DMS 273 (cell line): Measurements from ENCODE around the gene FIP1L1.
"Not testable (repeated sequence)": the region's sequence is repeated elsewhere in the genome, so short reads cannot be mapped to it uniquely, and the experiment has no call there.

Source experiments
- DNase-seq: peaks from one replicate; lab custom pipeline; 2025; ENCODE audit not compliant: unreplicated experiment; lab: John Stamatoyannopoulos, UW

FIP1L1 gene

DNA sequence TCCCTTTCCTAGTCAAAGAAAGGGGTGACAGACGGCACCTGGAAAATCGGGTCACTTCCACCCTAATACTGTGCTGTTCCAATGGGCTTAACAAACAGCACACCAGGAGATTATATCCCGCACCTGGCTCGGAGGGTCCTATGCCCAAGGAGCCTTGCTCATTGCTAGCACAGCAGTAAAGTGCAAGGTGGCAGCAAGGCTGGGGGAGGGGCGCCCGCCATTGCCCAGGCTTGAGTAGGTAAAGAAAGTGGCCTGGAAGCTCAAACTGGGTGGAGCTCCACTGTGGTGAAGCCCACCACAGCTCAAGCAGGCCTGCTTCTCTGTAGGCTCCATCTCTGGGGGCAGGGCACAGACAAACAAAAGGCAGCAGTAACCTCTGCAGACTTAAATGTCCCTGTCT, 89.1 kb downstream of the FIP1L1 start:
- DNase-seq = not testable (repeated sequence)

- DNase-seq = no peak
These were observed 99.0 kb downstream of the FIP1L1 start for GRCh38 chr4:53476232-53477037.

DNA sequence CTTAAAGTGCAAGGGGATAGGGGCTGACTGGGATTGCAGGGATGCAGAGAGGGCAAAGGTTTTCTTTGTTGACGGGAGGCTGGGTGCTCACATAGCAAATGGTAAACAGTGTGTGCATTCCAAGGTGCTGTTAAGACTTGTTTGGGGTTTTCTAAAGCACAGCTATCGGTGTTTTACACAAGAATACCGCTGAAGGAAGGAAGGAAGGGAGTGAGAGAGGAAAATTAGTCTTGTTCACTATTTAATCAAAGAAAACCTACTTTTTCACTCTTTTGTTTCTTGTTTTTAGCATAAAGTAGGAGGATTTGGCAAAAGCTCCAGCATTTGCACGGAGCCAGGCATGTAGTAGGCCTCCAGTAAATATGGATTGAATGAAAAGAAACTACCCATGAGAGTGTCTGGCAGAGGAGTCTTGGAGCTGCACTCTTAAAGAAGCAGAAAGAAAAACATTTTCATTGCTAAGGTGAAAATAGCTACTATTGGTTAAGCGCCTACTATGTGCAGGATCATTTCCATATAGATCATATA, 99.7 kb downstream of the FIP1L1 start:
- no peak for DNase-seq

DNA sequence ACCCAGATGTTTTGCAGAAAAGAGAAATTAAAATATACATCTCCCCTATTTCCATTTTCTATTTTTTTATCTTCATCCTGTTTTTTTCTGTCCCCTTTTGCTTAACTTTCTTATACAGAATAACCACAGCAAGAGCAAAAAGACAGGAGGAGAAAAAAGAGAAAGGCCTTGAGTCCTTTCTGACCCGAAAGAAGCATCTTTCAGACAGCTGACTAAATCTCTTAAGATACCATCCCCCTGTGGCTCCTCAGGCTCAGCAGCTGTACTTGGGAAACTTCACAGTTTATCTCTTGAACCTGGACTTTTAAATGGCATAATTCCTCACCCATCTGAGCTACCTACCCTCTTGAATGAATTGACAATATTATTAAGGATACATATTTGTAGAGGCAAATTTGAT, 100.2 kb downstream of the FIP1L1 start:
- DNase-seq = no peak

- no peak for DNase-seq
These were observed 101.4 kb downstream of the FIP1L1 start for GRCh38 chr4:53478671-53479456.

GRCh38 chr4:53479736-53480525, 102.5 kb downstream of the FIP1L1 start:
- DNase-seq = no peak

- no peak for DNase-seq
These were observed 103.5 kb downstream of the FIP1L1 start for GRCh38 chr4:53480909-53481308.

DNA sequence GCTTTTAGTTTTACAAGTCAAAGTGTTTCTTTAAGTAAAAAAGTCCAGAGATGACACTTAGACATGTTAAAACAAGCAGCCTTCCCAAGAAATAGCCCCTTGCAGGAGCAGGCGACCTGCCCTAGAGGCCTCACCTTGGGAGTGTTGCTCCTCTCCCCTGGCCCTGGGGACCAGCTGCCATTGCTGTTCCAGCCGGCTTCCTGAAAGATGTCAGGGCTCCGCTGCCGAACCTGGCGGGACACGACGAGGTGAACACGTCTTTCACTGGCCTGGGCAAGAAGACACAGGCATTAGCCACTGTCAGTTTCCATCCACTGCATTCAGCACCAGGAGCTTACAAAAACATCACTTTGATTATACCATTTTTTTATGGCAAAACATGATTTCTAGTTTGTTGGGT, 104.1 kb downstream of the FIP1L1 start:
- no peak for DNase-seq

DNA sequence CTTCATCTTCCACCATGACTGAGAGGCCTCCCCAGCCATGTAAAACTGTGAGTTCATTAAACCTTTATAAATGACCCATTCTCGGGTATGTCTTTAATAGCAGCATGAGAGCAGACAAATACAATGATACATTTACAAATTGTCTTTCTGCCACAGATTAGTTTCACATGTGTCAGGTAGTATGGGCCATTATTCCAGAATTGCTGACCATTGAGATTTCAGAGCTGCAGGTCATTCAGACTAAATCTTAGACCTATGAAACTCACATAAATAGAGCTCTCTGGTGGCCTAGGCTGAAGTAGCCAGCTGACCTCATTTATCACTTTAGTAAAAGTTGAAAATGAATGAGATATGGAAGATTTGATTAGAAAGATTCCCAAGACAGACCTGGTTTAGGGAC, 105.8 kb downstream of the FIP1L1 start:
- DNase-seq = no peak

GRCh38 chr4:53484911-53485657, 107.6 kb downstream of the FIP1L1 start:
- DNase-seq = no peak

DNA sequence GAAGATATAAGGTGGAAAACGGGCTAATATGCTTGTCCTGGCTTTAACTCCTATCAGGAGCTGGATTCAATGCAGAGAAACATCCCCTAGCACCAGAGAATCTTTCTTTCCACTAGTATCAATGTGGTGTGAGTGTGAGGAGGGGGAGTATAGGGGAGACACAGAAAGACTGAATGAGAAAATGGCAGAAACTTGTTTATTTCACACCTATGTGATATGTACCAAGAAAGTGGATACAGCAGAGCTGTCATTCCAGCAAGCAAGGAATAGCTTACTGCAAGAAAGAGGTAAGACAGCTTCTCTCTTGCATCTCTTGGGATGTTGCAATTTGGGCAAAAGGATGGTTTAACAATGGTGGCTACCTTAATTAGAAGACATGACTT, 108.2 kb downstream of the FIP1L1 start:
- DNase-seq = no peak

- DNase-seq = no peak
These were observed 110.3 kb downstream of the FIP1L1 start for GRCh38 chr4:53487766-53488165.

DNA sequence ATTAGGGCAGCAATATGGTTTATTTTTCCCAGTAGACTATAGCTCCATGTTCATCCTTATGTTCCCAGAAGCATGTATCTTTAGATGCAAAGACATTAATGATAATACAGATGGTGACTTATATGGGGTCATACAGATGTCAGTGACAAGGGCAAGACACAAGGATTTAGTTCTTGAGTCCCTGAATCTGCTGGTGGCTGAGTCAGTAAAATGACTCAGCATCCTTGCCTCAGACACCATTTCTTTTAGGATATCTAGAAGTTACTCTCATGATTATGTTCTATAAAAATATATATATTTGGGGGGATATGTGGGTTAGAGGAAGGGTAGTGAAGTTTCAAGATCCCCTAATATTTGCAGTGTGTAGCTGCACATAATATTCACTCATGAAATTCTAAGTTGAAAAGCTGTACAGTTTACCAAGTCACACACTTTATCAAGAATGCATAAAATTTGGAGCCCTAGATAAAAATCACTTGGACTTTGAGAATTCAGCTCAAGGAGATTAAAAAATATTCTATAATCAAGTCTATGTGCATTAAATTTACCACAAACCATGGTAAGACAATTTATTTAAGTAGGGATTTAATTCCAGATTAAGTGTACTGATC, 111.9 kb downstream of the FIP1L1 start:
- DNase-seq = no peak

DNA sequence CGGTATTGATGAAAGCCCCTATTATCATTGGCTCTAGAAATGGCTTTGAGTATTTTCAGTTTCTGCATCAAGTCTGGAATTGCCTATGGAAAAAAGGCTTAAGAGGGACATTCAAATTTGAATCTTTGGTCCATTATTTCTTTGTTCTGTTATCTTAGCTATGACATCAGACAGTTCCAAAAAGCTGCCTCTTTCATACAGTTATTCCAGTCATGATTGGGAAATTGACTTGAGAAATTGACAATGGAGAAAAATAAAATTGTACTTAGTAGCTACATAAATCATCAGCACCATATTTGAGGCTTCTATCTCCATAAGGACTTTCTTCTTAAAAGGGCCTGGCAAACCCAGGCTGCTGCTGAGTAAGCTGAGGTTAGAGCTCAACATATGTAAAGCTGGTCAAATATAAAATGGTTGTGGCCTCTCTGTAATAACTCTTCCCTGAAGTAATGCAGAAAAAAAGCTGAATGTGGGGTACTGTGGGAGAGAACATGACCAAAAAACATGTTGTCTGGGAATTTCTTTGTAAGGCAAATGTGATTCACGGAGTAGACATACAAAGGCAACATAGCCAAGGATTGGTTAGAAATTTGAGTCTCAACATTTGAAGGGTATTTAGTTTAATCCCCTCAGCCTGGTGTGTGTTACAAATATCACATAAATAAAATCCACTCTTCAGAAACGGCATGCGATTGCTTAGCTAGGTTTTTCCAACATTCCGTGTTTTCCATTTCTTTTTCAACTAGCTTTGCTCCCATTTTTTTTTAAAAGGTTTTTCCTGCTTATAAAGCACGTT, 112.9 kb downstream of the FIP1L1 start:
- no peak for DNase-seq

DNA sequence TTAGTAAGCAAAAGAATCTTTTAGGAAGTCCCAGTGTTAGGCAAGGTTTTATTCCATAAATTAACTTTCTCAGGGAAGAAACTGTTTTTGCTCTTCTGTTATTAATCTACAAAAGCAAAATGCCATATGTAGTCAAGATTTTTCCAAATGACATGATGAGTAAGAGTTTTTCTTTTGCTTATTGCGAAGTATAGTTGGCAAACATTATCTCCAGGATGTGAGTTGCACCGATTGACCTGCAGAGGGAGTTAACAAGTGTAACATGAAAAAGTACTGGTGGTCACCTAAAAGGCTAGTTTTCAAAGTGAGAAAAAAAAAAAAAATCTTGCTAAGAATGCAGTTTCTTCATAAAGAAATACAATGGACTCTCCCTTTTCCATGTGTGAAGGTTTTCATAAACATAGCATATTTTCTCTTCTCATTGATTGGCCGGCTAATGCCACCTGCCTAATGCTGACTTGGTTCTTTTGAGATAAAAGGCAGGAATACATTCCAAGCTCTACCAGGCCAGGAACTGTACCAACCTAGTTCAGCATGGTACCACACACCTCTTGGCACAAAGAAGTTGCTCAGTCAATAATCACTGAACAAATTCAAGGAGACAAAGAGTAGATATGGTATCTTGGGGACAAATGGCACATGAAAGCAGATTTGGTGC, 113.7 kb downstream of the FIP1L1 start:
- DNase-seq = peak; percentile 52

- no peak for DNase-seq
These were observed 117.4 kb downstream of the FIP1L1 start for GRCh38 chr4:53494851-53495250.

DNA sequence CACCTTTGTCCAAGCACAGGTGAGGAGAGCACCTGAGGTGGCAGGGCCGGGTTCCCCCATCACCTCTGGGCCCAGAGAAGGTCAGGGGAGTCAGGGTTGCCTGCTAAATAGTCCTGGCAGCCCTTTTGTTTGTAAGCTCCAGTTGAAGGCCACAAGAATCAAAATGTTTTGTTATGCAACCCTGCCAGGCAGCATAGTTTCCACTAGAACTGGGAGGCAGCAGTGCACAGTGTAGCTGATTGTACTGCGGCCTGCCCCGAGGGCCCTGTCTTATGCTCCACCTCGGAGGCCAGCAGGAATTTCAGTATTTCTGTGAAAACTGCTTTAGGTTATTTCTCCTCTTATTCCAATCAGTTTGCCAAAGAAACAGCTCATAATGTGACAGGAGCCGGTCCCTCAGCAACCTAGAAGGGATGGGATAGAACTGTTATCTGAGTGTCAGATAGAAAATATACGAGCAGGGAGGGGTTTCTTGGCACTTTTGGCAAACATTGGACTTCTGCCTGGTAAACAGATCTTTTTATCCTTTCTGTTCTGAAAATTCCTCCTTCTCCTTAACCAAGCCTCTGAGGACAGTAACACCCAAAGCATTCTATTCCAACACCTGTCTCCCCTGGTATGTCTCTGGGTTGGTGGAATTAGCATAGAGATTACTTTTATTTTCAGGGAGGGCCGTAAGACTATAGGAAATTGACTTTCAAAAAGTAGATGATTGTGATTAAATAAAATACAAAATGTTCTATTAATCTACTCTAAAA, 120.2 kb downstream of the FIP1L1 start:
- DNase-seq = no peak

GRCh38 chr4:53498706-53499105, 121.3 kb downstream of the FIP1L1 start:
- DNase-seq = no peak
